HFFc6 (cell line): ENCODE measurements around the gene CD6. TPM values are rescaled to one million over a fixed set of nuclear protein-coding genes. Genes with fewer than 3 reads are reported as not detected.
"Not testable (repeated sequence)": the region's sequence is repeated elsewhere in the genome, so short reads cannot be mapped to it uniquely, and the experiment has no call there.

ENCODE experiments used
- DNase-seq: peaks from one replicate; pipeline ENCODE4 v3.0.0-alpha.2; 2018
- H3K27ac Mint-ChIP-seq: 2 replicates; pipeline ENCODE4 v1.8.0; 2020; ENCODE audit warnings: mild to moderate bottlenecking, mixed read lengths
- H3K27me3 Mint-ChIP-seq: 2 replicates; pipeline ENCODE4 v1.8.0; 2021; ENCODE audit warnings: mild to moderate bottlenecking, moderate library complexity, mixed read lengths; ENCODE audit not compliant: insufficient read depth
- H3K36me3 Mint-ChIP-seq: 2 replicates; pipeline ENCODE4 v1.8.0; 2021; ENCODE audit warnings: low read depth, mixed read lengths
- H3K4me1 Mint-ChIP-seq: 2 replicates; pipeline ENCODE4 v1.8.0; 2020; ENCODE audit warnings: low read depth, mixed read lengths
- H3K4me3 Mint-ChIP-seq: 2 replicates; pipeline ENCODE4 v1.8.0; 2020; ENCODE audit warnings: mild to moderate bottlenecking, moderate library complexity, mixed read lengths
- H3K9me3 Mint-ChIP-seq: 2 replicates; pipeline ENCODE4 v1.8.0; 2020; ENCODE audit warnings: mild to moderate bottlenecking, mixed read lengths
- CTCF ChIP-seq: fragments of 200-600 bp; sonication (generic); IDR thresholded peaks from 2 replicates; pipeline ENCODE4 v1.5.0; 2021; ENCODE audit warnings: antibody characterized with exemption, mild to moderate bottlenecking
- total RNA-seq, 6 experiments: library from RNA; stranded (reverse); fragmentation: NEBNext Ultra II Directional; extraction: Animal tissue kit (Norgen Biotek cat#: 25700); gene quantifications; 2 replicates in 1 of 6; 3 replicates in 5 of 6; pipeline ENCODE4 v1.2.3, GENCODE V29; 2021

The CD6 gene
- total RNA-seq, 6 experiments from 2014 or later: not detected

GRCh38 chr11:60972182-60973030 lies 926 bp downstream of the CD6 start:
- H3K27me3 Mint-ChIP-seq: peaks cover 39% of the 10 kb centered on the region
- H3K9me3 Mint-ChIP-seq: peaks cover 9% of the 10 kb centered on the region
- no peaks in the 10 kb centered on the region for H3K4me1 Mint-ChIP-seq
- peaks cover 5% of the 10 kb centered on the region; the same call in 1 of the 2 replicates for H3K36me3 Mint-ChIP-seq
- H3K4me3 Mint-ChIP-seq: no peak overlapping the region
- H3K27ac Mint-ChIP-seq: no peak overlapping the region
- DNase-seq: no peak
- TF ChIP-seq CTCF: no peak

- TF ChIP-seq CTCF: no peak
- no peak overlapping the region for H3K4me3 Mint-ChIP-seq
- no peaks in the 10 kb centered on the region for H3K36me3 Mint-ChIP-seq
- H3K27ac Mint-ChIP-seq: no peak overlapping the region
- no peak for DNase-seq
- H3K9me3 Mint-ChIP-seq: peaks cover 3% of the 10 kb centered on the region
- H3K27me3 Mint-ChIP-seq: peaks cover 48% of the 10 kb centered on the region
- no peaks in the 10 kb centered on the region for H3K4me1 Mint-ChIP-seq
These were observed 2.2 kb downstream of the CD6 start for GRCh38 chr11:60973699-60974098.

- H3K4me3 Mint-ChIP-seq, H3K36me3 Mint-ChIP-seq, H3K4me1 Mint-ChIP-seq, H3K9me3 Mint-ChIP-seq, H3K27ac Mint-ChIP-seq, DNase-seq: not testable (repeated sequence)
- H3K27me3 Mint-ChIP-seq: peaks cover 43% of the 10 kb centered on the region
These were observed 2.8 kb downstream of the CD6 start for GRCh38 chr11:60974316-60974715.

- Mint-ChIP-seq H3K4me1 (no peaks in the 10 kb centered on the region), H3K4me3 (no peak overlapping the region), H3K27me3 (peaks cover 43% of the 10 kb centered on the region), H3K9me3 (no peaks in the 10 kb centered on the region), H3K27ac (no peak overlapping the region), H3K36me3 (no peaks in the 10 kb centered on the region)
- DNase-seq: no peak
- no peak for TF ChIP-seq CTCF
These were observed 3.2 kb downstream of the CD6 start for GRCh38 chr11:60974726-60975125.

GRCh38 chr11:60977224-60977623 lies 5.7 kb downstream of the CD6 start:
- Mint-ChIP-seq H3K4me3 (no peak overlapping the region), H3K27me3 (peaks cover 30% of the 10 kb centered on the region), H3K36me3 (no peaks in the 10 kb centered on the region), H3K27ac (no peak overlapping the region), H3K4me1 (no peaks in the 10 kb centered on the region), H3K9me3 (no peaks in the 10 kb centered on the region)
- no peak for TF ChIP-seq CTCF
- DNase-seq: no peak

- H3K4me1 Mint-ChIP-seq: no peaks in the 10 kb centered on the region
- H3K27me3 Mint-ChIP-seq: peaks cover 29% of the 10 kb centered on the region
- TF ChIP-seq CTCF: no peak
These were observed 6.4 kb downstream of the CD6 start for GRCh38 chr11:60977836-60978235.

More at GRCh38 chr11:60977836-60978235, 6.4 kb downstream of the CD6 start:
- Mint-ChIP-seq H3K36me3 (no peaks in the 10 kb centered on the region), H3K27ac (no peak overlapping the region), H3K4me3 (no peak overlapping the region), H3K9me3 (no peaks in the 10 kb centered on the region)
- DNase-seq: no peak
